ENCODE data around the gene SH3RF3.

Gene SH3RF3

GRCh38 chr2:109419960-109420370, 291.0 kb downstream of the SH3RF3 start:
- no peak overlapping the region for H3K4me3 ChIP-seq (replicated peaks; ENCODE audit: low read depth, low read length)
- H3K27me3 ChIP-seq (replicated peaks; ENCODE audit: control insufficient read depth, insufficient read depth, low read length) = no peaks in the 10 kb centered on the region; the same call in none of the 2 replicates
- no peaks in the 10 kb centered on the region for H3K36me3 ChIP-seq (ENCODE audit: control insufficient read depth, insufficient read depth, low read length)
- no peak for TF ChIP-seq CTCF (IDR thresholded peaks at IDR 0.05; ENCODE audit: insufficient read depth, low read length, poor library complexity, severe bottlenecking)
- DNase-seq (ENCODE audit: extremely low read depth, insufficient read length) = no peak

DNA sequence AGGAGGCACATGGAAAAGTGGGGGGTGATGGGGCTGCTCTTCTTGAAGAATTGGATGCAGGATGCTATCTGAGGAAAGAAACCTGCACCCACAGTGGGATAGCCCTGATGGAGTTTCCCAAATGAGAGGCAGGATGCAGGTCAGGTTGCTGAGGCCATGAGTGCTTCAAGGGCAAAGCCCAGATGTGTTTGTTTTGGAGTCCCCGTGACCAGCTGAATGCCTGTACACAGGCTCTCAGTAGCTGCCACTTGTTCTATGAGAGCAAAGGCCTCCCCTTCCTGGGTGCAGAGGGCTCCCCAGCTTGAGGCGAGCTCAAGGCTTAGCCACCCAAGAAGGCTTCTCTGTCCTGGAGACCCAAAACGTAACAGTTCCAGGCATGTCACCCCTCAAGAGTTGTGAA, 292.1 kb downstream of the SH3RF3 start:
- H3K36me3 ChIP-seq (ENCODE audit: control insufficient read depth, insufficient read depth, low read length) = no peaks in the 10 kb centered on the region
- DNase-seq (ENCODE audit: extremely low read depth, insufficient read length) = no peak
- no peak for TF ChIP-seq CTCF (IDR thresholded peaks at IDR 0.05; ENCODE audit: insufficient read depth, low read length, poor library complexity, severe bottlenecking)
- H3K4me3 ChIP-seq (replicated peaks; ENCODE audit: low read depth, low read length) = no peak overlapping the region
- no peaks in the 10 kb centered on the region; the same call in none of the 2 replicates for H3K27me3 ChIP-seq (replicated peaks; ENCODE audit: control insufficient read depth, insufficient read depth, low read length)

- TF ChIP-seq CTCF (IDR thresholded peaks at IDR 0.05; ENCODE audit: insufficient read depth, low read length, poor library complexity, severe bottlenecking) = no peak
- DNase-seq (ENCODE audit: extremely low read depth, insufficient read length) = no peak
- H3K4me3 ChIP-seq (replicated peaks; ENCODE audit: low read depth, low read length) = no peak overlapping the region
- no peaks in the 10 kb centered on the region for H3K36me3 ChIP-seq (ENCODE audit: control insufficient read depth, insufficient read depth, low read length)
- no peaks in the 10 kb centered on the region; the same call in none of the 2 replicates for H3K27me3 ChIP-seq (replicated peaks; ENCODE audit: control insufficient read depth, insufficient read depth, low read length)
Measured at GRCh38 chr2:109421642-109422041, 292.6 kb downstream of the SH3RF3 start.

DNA sequence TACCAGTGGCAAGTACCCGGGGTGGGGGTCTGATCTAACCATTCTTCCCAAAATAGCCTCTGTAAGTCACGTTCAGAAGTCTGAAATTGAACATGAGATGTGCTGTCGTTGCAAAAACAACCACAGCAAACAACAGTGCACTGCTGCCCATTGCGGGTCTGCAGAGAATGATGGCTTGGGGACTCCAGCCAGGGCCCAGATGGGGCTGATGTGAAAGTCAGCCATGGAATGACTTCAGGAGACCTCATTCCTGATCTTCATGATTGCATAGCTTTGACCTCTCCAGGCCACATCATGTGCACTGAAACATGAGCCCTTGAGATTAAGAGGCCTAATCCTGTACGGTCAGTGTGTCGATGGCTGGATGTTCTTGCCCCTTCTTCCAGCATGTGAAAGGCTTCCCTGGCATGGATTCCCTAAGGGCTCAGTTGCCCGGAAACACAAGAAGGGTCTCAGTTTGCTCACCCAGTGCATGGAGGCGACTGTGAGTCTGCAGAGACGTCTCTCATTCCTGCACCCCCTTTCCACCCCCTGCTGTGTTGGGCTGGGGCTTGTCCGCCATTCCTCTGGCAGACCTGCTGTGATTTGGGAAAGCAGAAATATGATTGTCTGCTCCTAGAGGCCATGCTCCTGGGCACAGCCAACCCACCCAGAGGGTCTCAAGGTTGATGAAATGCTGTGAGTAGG, 293.2 kb downstream of the SH3RF3 start:
- Histone ChIP-seq H3K27me3 (replicated peaks; ENCODE audit: control insufficient read depth, insufficient read depth, low read length) (no peaks in the 10 kb centered on the region; the same call in none of the 2 replicates), H3K36me3 (ENCODE audit: control insufficient read depth, insufficient read depth, low read length) (no peaks in the 10 kb centered on the region), H3K4me3 (replicated peaks; ENCODE audit: low read depth, low read length) (no peak overlapping the region)
- no peak for TF ChIP-seq CTCF (IDR thresholded peaks at IDR 0.05; ENCODE audit: insufficient read depth, low read length, poor library complexity, severe bottlenecking)
- DNase-seq (ENCODE audit: extremely low read depth, insufficient read length) = no peak

DNA sequence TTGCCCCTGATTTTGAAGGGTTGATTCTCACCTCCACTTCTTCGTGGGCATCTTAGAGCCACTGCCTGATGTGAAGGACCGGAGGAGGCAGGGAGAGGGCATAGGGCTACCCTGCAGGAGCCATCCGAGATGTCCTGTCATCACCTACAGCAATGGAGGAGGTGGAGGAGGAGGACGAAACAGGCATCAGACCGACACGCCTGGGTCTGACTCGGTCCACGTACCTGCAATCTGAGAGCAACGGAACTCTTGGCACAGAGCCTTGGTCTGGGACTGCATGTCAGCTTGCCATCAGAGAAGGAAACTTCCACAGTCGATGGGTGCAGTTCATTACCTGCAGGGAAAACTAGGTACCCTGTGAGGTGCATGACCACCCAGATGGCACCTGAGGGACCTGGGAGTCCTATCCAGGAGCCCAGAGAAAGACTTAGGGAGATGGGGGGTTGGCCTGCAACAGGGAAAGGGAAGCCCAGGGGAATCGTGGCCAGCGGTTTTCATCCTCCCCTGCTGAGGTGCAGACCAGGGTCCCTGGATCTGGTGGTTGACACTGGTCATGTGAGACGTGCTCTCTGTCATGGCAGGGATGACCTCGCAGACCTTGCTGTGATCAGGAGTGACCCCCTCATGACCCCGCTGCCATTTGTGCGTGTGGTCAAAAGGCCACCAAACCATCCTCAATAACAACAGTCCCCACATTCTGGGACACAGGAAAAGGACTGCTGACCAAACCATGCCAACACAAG, 293.9 kb downstream of the SH3RF3 start:
- H3K4me3 ChIP-seq (replicated peaks; ENCODE audit: low read depth, low read length) = no peak overlapping the region
- TF ChIP-seq CTCF (IDR thresholded peaks at IDR 0.05; ENCODE audit: insufficient read depth, low read length, poor library complexity, severe bottlenecking) = no peak

More for the DNA sequence above, 293.9 kb downstream of the SH3RF3 start:
- Histone ChIP-seq H3K27me3 (replicated peaks; ENCODE audit: control insufficient read depth, insufficient read depth, low read length) (no peaks in the 10 kb centered on the region; the same call in none of the 2 replicates), H3K36me3 (ENCODE audit: control insufficient read depth, insufficient read depth, low read length) (no peaks in the 10 kb centered on the region)
- DNase-seq (ENCODE audit: extremely low read depth, insufficient read length) = no peak
